Activated CD4-positive, alpha-beta T cell treated with anti-CD3 and anti-CD28 coated beads, Interleukin-2, Interleukin-4, amounts not matched to agents 100 ng/mL and 50 ng/mL, durations not matched to agents 16 hours and 8 hours (primary cell): ENCODE results near the gene SNAP91.

Experiments used
- DNase-seq: peaks from one replicate; pipeline ENCODE4 v3.0.0-alpha.2; 2020; ENCODE audit warnings: low spot score

SNAP91 gene

DNA sequence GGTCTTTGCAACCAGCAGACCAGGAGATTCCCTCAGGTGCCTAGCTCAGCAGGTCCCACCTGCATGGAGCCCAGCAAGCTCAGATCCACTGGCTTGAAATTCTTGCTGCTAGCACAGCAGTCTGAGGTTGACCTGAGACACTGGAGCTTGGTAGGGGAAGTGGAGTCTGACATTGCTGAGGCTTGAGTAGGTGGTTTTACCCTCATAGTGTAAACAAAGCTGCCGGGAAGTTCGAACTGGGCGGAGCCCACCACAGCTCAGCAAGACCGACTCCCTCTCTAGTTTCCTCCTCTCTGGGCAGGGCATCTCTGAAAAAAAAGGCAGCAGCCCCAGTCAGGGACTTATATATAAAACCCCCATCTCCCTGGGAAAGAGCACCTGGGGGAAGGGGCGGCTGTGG, 162.3 kb downstream of the SNAP91 start:
- no peak for DNase-seq

DNA sequence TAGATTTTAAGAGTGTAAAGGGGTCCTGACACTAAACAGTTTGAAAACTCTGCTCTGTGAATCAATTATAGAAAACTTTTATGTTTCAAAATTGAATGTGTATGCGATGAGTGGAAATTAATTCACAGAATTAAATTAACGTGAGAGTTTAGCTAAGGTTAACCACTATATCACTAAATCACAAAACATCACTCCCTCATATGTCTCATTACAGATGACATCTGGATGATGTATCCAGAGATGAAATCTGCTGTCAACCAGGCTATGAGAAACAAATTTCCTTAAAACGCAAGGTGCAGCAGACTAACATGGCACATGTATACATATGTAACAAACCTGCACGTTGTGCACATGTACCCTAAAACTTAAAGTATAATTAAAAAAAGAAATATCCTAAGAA, 169.2 kb downstream of the SNAP91 start:
- no peak for DNase-seq

- DNase-seq: no peak
These were observed 172.0 kb downstream of the SNAP91 start for GRCh38 chr6:83536647-83537589.

GRCh38 chr6:83536034-83536646, 172.8 kb downstream of the SNAP91 start:
- DNase-seq: peak; percentile 42

- no peak for DNase-seq
These were observed 190.0 kb downstream of the SNAP91 start for GRCh38 chr6:83518816-83519480.

- DNase-seq: no peak
These were observed 191.4 kb downstream of the SNAP91 start for GRCh38 chr6:83517500-83517899.

- peak; percentile 45 for DNase-seq
These were observed 193.9 kb downstream of the SNAP91 start for GRCh38 chr6:83514866-83515466.

GRCh38 chr6:83514466-83514865, 194.4 kb downstream of the SNAP91 start:
- DNase-seq: no peak

GRCh38 chr6:83511901-83512681, 196.8 kb downstream of the SNAP91 start, which contains the start of gene PRSS35:
PRSS35 (plus strand) TSS chr6:83512534; CDS start chr6:83523442, 10,908 bp downstream.
- no peak for DNase-seq

- no peak for DNase-seq
These were observed 197.6 kb downstream of the SNAP91 start for GRCh38 chr6:83511266-83511665.

DNA sequence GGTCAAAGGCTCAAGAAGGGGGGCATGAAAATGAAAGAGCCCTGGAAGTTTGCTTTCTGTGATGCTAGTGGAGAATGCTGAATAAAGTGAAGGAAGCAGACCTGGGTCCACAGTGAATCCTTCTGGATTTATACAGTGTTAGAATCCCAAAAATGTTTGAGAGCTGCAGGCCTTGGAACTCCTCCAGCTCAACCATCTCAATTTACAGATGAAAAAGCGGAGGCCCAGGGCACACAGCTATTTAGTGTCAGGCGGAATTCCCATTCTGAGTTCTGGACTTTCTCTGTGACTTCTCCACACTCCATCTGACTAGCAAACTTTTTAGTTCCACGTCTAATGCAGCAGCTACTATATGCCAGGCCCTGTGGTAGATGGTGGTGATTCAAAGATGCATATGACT, 198.1 kb downstream of the SNAP91 start:
- no peak for DNase-seq

GRCh38 chr6:83509441-83509840, 199.5 kb downstream of the SNAP91 start:
- DNase-seq: no peak

GRCh38 chr6:83505356-83505755, 203.5 kb downstream of the SNAP91 start:
- DNase-seq: no peak
